ENCODE measurements around the gene OSBPL7. TPM values are rescaled to one million over a fixed set of nuclear protein-coding genes. Genes with fewer than 3 reads are reported as not detected.

The OSBPL7 gene
- polyA plus RNA-seq, 1 donor (not counting 4 experiments of a cell fraction or from before 2014, with no cell fraction given) = 1.9 TPM

DNA sequence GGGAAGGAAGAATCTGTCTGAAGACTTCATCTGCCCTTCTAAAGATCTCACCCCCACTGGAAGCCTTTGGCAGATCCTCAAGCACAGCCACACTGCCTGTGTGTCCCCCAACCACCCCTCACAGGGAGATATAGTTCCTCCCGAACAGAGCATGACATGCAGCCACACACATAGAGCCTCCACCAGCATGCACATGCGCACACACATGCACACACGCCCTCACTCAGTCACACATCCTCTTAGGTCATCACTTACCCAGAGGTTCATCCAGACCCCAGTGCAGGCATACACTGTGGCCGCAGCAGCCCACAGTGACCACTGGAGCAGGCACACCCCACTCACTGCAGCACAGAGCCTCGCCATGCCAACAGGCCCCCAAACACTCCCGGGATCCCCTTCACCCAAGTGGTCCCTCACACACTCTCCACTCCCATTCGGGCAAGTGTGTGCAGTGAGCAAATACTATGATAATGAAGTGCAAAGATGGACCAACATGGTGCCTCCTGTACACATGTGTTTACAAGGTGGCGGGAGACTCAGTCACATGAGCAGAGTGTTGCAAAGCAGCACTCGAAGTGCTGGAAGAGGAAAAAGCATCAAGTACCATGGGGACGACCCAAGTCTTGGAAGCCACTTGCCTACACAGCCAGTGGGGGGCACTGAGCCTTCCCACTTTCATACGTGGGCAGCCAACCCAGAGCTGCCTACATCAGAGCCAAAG is 46.4 kb upstream of the OSBPL7 start:
- no peak overlapping the region for H3K27ac ChIP-seq (ENCODE audit: control insufficient read depth, insufficient read depth, low read length)

DNA sequence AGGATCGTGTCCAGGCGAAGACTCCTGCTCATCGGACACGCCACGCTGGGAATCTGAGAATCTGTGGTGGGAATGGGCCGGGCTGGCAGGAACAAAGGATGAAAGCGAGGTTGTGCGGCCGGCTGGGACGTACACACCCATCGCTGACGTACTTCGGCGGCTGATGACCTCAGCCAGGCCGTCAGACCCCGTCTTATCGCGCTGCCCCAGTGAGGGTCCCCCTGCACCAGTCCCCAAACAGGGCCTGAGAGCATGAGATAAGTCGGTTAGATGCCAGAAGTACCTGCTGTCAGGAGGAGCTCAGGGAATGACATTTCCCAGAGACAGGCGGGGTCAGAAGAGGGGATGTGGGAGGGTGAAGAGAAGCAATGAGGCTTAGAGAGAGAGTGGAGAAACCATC is 45.3 kb upstream of the OSBPL7 start:
- Histone ChIP-seq H2AFZ (ENCODE audit: control insufficient read depth, low read length) (no peak overlapping the region), H3K4me1 (ENCODE audit: control insufficient read depth, extremely low read depth, insufficient read depth, low read length) (peaks cover 25% of the 10 kb centered on the region), H3K27ac (ENCODE audit: control insufficient read depth, insufficient read depth, low read length) (no peak overlapping the region), H3K4me2 (ENCODE audit: control insufficient read depth, extremely low read depth, insufficient read depth, low read depth, low read length) (no peak overlapping the region), H3K79me2 (ENCODE audit: control insufficient read depth, insufficient read depth, low read length) (no peaks in the 10 kb centered on the region), H3K27me3 (ENCODE audit: control insufficient read depth, extremely low read depth, insufficient read depth, low read length) (peaks cover 6% of the 10 kb centered on the region), H3K4me3 (ENCODE audit: control insufficient read depth in 2 of 3, extremely low read depth in 1 of 3, insufficient read depth in 2 of 3, low read depth in 1 of 3, low read length in 3 of 3) (no peak overlapping the region), H3K9me1 (ENCODE audit: control insufficient read depth, extremely low read depth, insufficient read depth, low read length) (no peaks in the 10 kb centered on the region), H4K20me1 (ENCODE audit: control insufficient read depth, extremely low read depth, insufficient read depth, low read length) (no peaks in the 10 kb centered on the region), H3K36me3 (ENCODE audit: control insufficient read depth in 2 of 2, extremely low read depth in 1 of 2, insufficient read depth in 2 of 2, low read length in 2 of 2) (no peaks in the 10 kb centered on the region), H3K9ac (ENCODE audit: control insufficient read depth, extremely low read depth, insufficient read depth, low read length) (no peak overlapping the region), H3K9me3 (ENCODE audit: control insufficient read depth, low read depth, low read length) (no peaks in the 10 kb centered on the region)
- dilution Hi-C loops (cut with MboI; ENCODE audit: extremely low pct_ligation_motif_present, low sequenced_read_pairs) = no loop called here
- DNase-seq (ENCODE audit: low read depth, low spot score) = no peak
- TF ChIP-seq CTCF (optimal IDR thresholded peaks at IDR 0.05 in 1 of 3, IDR thresholded peaks at IDR 0.05 in 1 of 3, conservative IDR thresholded peaks at IDR 0.05 in 1 of 3; ENCODE audit: extremely low read depth in 1 of 3, insufficient read depth in 2 of 3, low read length in 3 of 3) = no peak
- TF ChIP-seq EZH2 (IDR thresholded peaks at IDR 0.05; ENCODE audit: low read length) = no peak
- FAIRE-seq = no peak

More for the DNA sequence above, 46.4 kb upstream of the OSBPL7 start:
- H2AFZ ChIP-seq (ENCODE audit: control insufficient read depth, low read length) = no peak overlapping the region
- no peak for FAIRE-seq
- no peaks in the 10 kb centered on the region for H3K79me2 ChIP-seq (ENCODE audit: control insufficient read depth, insufficient read depth, low read length)
- H3K9me3 ChIP-seq (ENCODE audit: control insufficient read depth, low read depth, low read length) = no peaks in the 10 kb centered on the region
- DNase-seq (ENCODE audit: low read depth, low spot score) = no peak
- no peak overlapping the region for H3K4me2 ChIP-seq (ENCODE audit: control insufficient read depth, extremely low read depth, insufficient read depth, low read depth, low read length)
- no peaks in the 10 kb centered on the region for H4K20me1 ChIP-seq (ENCODE audit: control insufficient read depth, extremely low read depth, insufficient read depth, low read length)
- H3K9ac ChIP-seq (ENCODE audit: control insufficient read depth, extremely low read depth, insufficient read depth, low read length) = no peak overlapping the region
- TF ChIP-seq EZH2 (IDR thresholded peaks at IDR 0.05; ENCODE audit: low read length) = no peak
- no peak for TF ChIP-seq CTCF (optimal IDR thresholded peaks at IDR 0.05 in 1 of 3, IDR thresholded peaks at IDR 0.05 in 1 of 3, conservative IDR thresholded peaks at IDR 0.05 in 1 of 3; ENCODE audit: extremely low read depth in 1 of 3, insufficient read depth in 2 of 3, low read length in 3 of 3)
- no peaks in the 10 kb centered on the region for H3K9me1 ChIP-seq (ENCODE audit: control insufficient read depth, extremely low read depth, insufficient read depth, low read length)
- dilution Hi-C loops (cut with MboI; ENCODE audit: extremely low pct_ligation_motif_present, low sequenced_read_pairs) = no loop called here
- H3K4me1 ChIP-seq (ENCODE audit: control insufficient read depth, extremely low read depth, insufficient read depth, low read length) = peaks cover 28% of the 10 kb centered on the region
- H3K4me3 ChIP-seq (ENCODE audit: control insufficient read depth in 2 of 3, extremely low read depth in 1 of 3, insufficient read depth in 2 of 3, low read depth in 1 of 3, low read length in 3 of 3) = no peak overlapping the region
- no peaks in the 10 kb centered on the region for H3K36me3 ChIP-seq (ENCODE audit: control insufficient read depth in 2 of 2, extremely low read depth in 1 of 2, insufficient read depth in 2 of 2, low read length in 2 of 2)
- H3K27me3 ChIP-seq (ENCODE audit: control insufficient read depth, extremely low read depth, insufficient read depth, low read length) = peaks cover 10% of the 10 kb centered on the region

All from keratinocyte (primary cell).